Prostate gland (tissue), 2 donors: Measurements from ENCODE around the gene ZCCHC24.

Experiments
- CTCF ChIP-seq, 4 experiments: fragments of 200-600 bp in 2 of 4; fragments of 450-650 bp in 2 of 4; sonication (generic) in 2 of 4; IDR thresholded peaks; 1 replicate in 3 of 4; 2 replicates in 1 of 4; pipeline ENCODE4 v1.5.1; 2016 to 2019; ENCODE audit warnings: antibody characterized with exemption in 4 of 4, mild to moderate bottlenecking in 2 of 4, moderate library complexity in 2 of 4
- POLR2A ChIP-seq: fragments of 450-650 bp; IDR thresholded peaks from one replicate; pipeline ENCODE4 v1.6.1; 2016; ENCODE audit warnings: antibody characterized with exemption, mild to moderate bottlenecking

- no peak for TF ChIP-seq CTCF (IDR thresholded peaks at IDR 0.05)
- no peak for TF ChIP-seq POLR2A
These were observed 27.7 kb downstream of the ZCCHC24 start for GRCh38 chr10:79417731-79418130.
